ENCODE measurements around the gene APCDD1L. TPM values are rescaled to one million over a fixed set of nuclear protein-coding genes. Genes with fewer than 3 reads are reported as not detected.

APCDD1L gene
- total RNA-seq, 1 donor from 2014 or later = 1.4 TPM

GRCh38 chr20:58471193-58472164 lies 43.7 kb downstream of the APCDD1L start:
- intact Hi-C loops (cut with DNase I) = no loop called here
- DNase-seq (ENCODE audit: low spot score) = no peak

- DNase-seq (ENCODE audit: low spot score) = no peak
- intact Hi-C loops (cut with DNase I) = no loop called here
These were observed 44.6 kb downstream of the APCDD1L start for GRCh38 chr20:58470336-58471192.

- no peak for DNase-seq (ENCODE audit: low spot score)
- intact Hi-C loops (cut with DNase I) = no loop called here
These were observed 45.6 kb downstream of the APCDD1L start for GRCh38 chr20:58469616-58470015.

- intact Hi-C loops (cut with DNase I) = no loop called here
These were observed 47.3 kb downstream of the APCDD1L start for GRCh38 chr20:58467572-58468527.

GRCh38 chr20:58466729-58467571 lies 48.2 kb downstream of the APCDD1L start:
- no peak for DNase-seq (ENCODE audit: low spot score)

More at GRCh38 chr20:58467572-58468527, 47.3 kb downstream of the APCDD1L start:
- DNase-seq (ENCODE audit: low spot score) = no peak

GRCh38 chr20:58466095-58466708 lies 49.0 kb downstream of the APCDD1L start:
- intact Hi-C loops (cut with DNase I) = no loop called here
- DNase-seq (ENCODE audit: low spot score) = no peak

More at GRCh38 chr20:58466729-58467571, 48.2 kb downstream of the APCDD1L start:
- intact Hi-C loops (cut with DNase I) = no loop called here

GRCh38 chr20:58464838-58465237 lies 50.4 kb downstream of the APCDD1L start:
- intact Hi-C loops (cut with DNase I) = no loop called here

GRCh38 chr20:58463256-58463655 lies 51.9 kb downstream of the APCDD1L start:
- intact Hi-C loops (cut with DNase I) = no loop called here
- DNase-seq (ENCODE audit: low spot score) = no peak

More at GRCh38 chr20:58464838-58465237, 50.4 kb downstream of the APCDD1L start:
- DNase-seq (ENCODE audit: low spot score) = no peak

GRCh38 chr20:58461899-58462298 lies 53.3 kb downstream of the APCDD1L start:
- intact Hi-C loops (cut with DNase I) = no loop called here
- no peak for DNase-seq (ENCODE audit: low spot score)

GRCh38 chr20:58461104-58461503 lies 54.1 kb downstream of the APCDD1L start:
- DNase-seq (ENCODE audit: low spot score) = no peak
- intact Hi-C loops (cut with DNase I) = no loop called here

- intact Hi-C loops (cut with DNase I) = no loop called here
- no peak for DNase-seq (ENCODE audit: low spot score)
These were observed 56.0 kb downstream of the APCDD1L start for GRCh38 chr20:58459058-58459750.

GRCh38 chr20:58458342-58459057 lies 56.7 kb downstream of the APCDD1L start:
- intact Hi-C loops (cut with DNase I) = no loop called here
- no peak for DNase-seq (ENCODE audit: low spot score)

GRCh38 chr20:58457083-58457695 lies 58.0 kb downstream of the APCDD1L start:
- no peak for DNase-seq (ENCODE audit: low spot score)
- intact Hi-C loops (cut with DNase I) = no loop called here

- DNase-seq (ENCODE audit: low spot score) = no peak
- intact Hi-C loops (cut with DNase I) = no loop called here
These were observed 60.7 kb downstream of the APCDD1L start for GRCh38 chr20:58454460-58454859.

- DNase-seq (ENCODE audit: low spot score) = no peak
- intact Hi-C loops (cut with DNase I) = no loop called here
These were observed 61.8 kb downstream of the APCDD1L start for GRCh38 chr20:58453391-58453790.

- DNase-seq (ENCODE audit: low spot score) = no peak
- intact Hi-C loops (cut with DNase I) = no loop called here
These were observed 62.4 kb downstream of the APCDD1L start for GRCh38 chr20:58452667-58453255.

Data from cardiac septum (tissue), 1 donor.